Measurements from ENCODE around the gene GABARAP.

GABARAP gene

GRCh38 chr17:7281074-7281952 lies 39.1 kb upstream of the GABARAP start, which contains the start of gene SLC2A4:
TSS of gene SLC2A4 (plus strand) at chr17:7281718. CDS start at chr17:7281935, 217 bp downstream.
- peaks cover 12% of the 10 kb centered on the region for H3K27me3 ChIP-seq (replicated peaks; ENCODE audit: control insufficient read depth, insufficient read depth, low read length, poor library complexity, severe bottlenecking)
- H3K4me3 ChIP-seq (ENCODE audit: insufficient read depth, low read depth, low read length, poor library complexity, severe bottlenecking), result peak within 1 kb of the TSS; percentile 53
- H3K9me3 ChIP-seq (ENCODE audit: control insufficient read depth, low read length), result no peaks in the 10 kb centered on the region
- DNase-seq, result peak; percentile 64 to 76 (median 73)
- H3K36me3 ChIP-seq (ENCODE audit: control insufficient read depth, insufficient read depth, low read length), result no peaks in the 10 kb centered on the region
- H3K4me1 ChIP-seq (ENCODE audit: control insufficient read depth, insufficient read depth, low read length, poor library complexity, severe bottlenecking), result peaks cover 22% of the 10 kb centered on the region
- H3K27ac ChIP-seq (ENCODE audit: insufficient read depth, low read length, poor library complexity, severe bottlenecking), result peak within 1 kb of the TSS; percentile 24

GRCh38 chr17:7280519-7281073 lies 38.3 kb upstream of the GABARAP start:
- peaks cover 22% of the 10 kb centered on the region for H3K4me1 ChIP-seq (ENCODE audit: control insufficient read depth, insufficient read depth, low read length, poor library complexity, severe bottlenecking)
- peak overlapping the region; percentile 53 for H3K4me3 ChIP-seq (ENCODE audit: insufficient read depth, low read depth, low read length, poor library complexity, severe bottlenecking)
- DNase-seq, result peak; percentile 66 to 76 (median 73)
- H3K9me3 ChIP-seq (ENCODE audit: control insufficient read depth, low read length), result no peaks in the 10 kb centered on the region
- H3K27me3 ChIP-seq (replicated peaks; ENCODE audit: control insufficient read depth, insufficient read depth, low read length, poor library complexity, severe bottlenecking), result peaks cover 12% of the 10 kb centered on the region
- H3K27ac ChIP-seq (ENCODE audit: insufficient read depth, low read length, poor library complexity, severe bottlenecking), result peak overlapping the region; percentile 24
- H3K36me3 ChIP-seq (ENCODE audit: control insufficient read depth, insufficient read depth, low read length), result no peaks in the 10 kb centered on the region

- no peaks in the 10 kb centered on the region for H3K9me3 ChIP-seq (ENCODE audit: control insufficient read depth, low read length)
- peaks cover 22% of the 10 kb centered on the region for H3K4me1 ChIP-seq (ENCODE audit: control insufficient read depth, insufficient read depth, low read length, poor library complexity, severe bottlenecking)
- no peak overlapping the region for H3K27ac ChIP-seq (ENCODE audit: insufficient read depth, low read length, poor library complexity, severe bottlenecking)
- H3K36me3 ChIP-seq (ENCODE audit: control insufficient read depth, insufficient read depth, low read length), result no peaks in the 10 kb centered on the region
- no peak overlapping the region for H3K4me3 ChIP-seq (ENCODE audit: insufficient read depth, low read depth, low read length, poor library complexity, severe bottlenecking)
- DNase-seq, result no peak
- H3K27me3 ChIP-seq (replicated peaks; ENCODE audit: control insufficient read depth, insufficient read depth, low read length, poor library complexity, severe bottlenecking), result peaks cover 12% of the 10 kb centered on the region
Measured at GRCh38 chr17:7279448-7279847, 37.2 kb upstream of the GABARAP start.

GRCh38 chr17:7266784-7267183 lies 24.5 kb upstream of the GABARAP start:
- H3K27me3 ChIP-seq (replicated peaks; ENCODE audit: control insufficient read depth, insufficient read depth, low read length, poor library complexity, severe bottlenecking), result no peaks in the 10 kb centered on the region
- H3K4me1 ChIP-seq (ENCODE audit: control insufficient read depth, insufficient read depth, low read length, poor library complexity, severe bottlenecking), result peaks cover 19% of the 10 kb centered on the region
- DNase-seq, result no peak
- no peaks in the 10 kb centered on the region for H3K36me3 ChIP-seq (ENCODE audit: control insufficient read depth, insufficient read depth, low read length)
- no peak overlapping the region for H3K27ac ChIP-seq (ENCODE audit: insufficient read depth, low read length, poor library complexity, severe bottlenecking)
- no peak overlapping the region for H3K4me3 ChIP-seq (ENCODE audit: insufficient read depth, low read depth, low read length, poor library complexity, severe bottlenecking)
- H3K9me3 ChIP-seq (ENCODE audit: control insufficient read depth, low read length), result no peaks in the 10 kb centered on the region

- Histone ChIP-seq H3K27me3 (replicated peaks; ENCODE audit: control insufficient read depth, insufficient read depth, low read length, poor library complexity, severe bottlenecking) (no peaks in the 10 kb centered on the region), H3K36me3 (ENCODE audit: control insufficient read depth, insufficient read depth, low read length) (peaks cover 5% of the 10 kb centered on the region), H3K27ac (ENCODE audit: insufficient read depth, low read length, poor library complexity, severe bottlenecking) (no peak overlapping the region), H3K4me3 (ENCODE audit: insufficient read depth, low read depth, low read length, poor library complexity, severe bottlenecking) (no peak overlapping the region), H3K9me3 (ENCODE audit: control insufficient read depth, low read length) (no peaks in the 10 kb centered on the region), H3K4me1 (ENCODE audit: control insufficient read depth, insufficient read depth, low read length, poor library complexity, severe bottlenecking) (peaks cover 30% of the 10 kb centered on the region)
- DNase-seq, result no peak
Measured at GRCh38 chr17:7263801-7264078, 21.5 kb upstream of the GABARAP start.

GRCh38 chr17:7262935-7263800 lies 20.9 kb upstream of the GABARAP start:
- no peaks in the 10 kb centered on the region for H3K9me3 ChIP-seq (ENCODE audit: control insufficient read depth, low read length)
- no peak overlapping the region for H3K27ac ChIP-seq (ENCODE audit: insufficient read depth, low read length, poor library complexity, severe bottlenecking)
- H3K36me3 ChIP-seq (ENCODE audit: control insufficient read depth, insufficient read depth, low read length), result peaks cover 9% of the 10 kb centered on the region
- no peak for DNase-seq
- peak overlapping the region; percentile 62 for H3K4me3 ChIP-seq (ENCODE audit: insufficient read depth, low read depth, low read length, poor library complexity, severe bottlenecking)
- no peaks in the 10 kb centered on the region for H3K27me3 ChIP-seq (replicated peaks; ENCODE audit: control insufficient read depth, insufficient read depth, low read length, poor library complexity, severe bottlenecking)
- H3K4me1 ChIP-seq (ENCODE audit: control insufficient read depth, insufficient read depth, low read length, poor library complexity, severe bottlenecking), result peaks cover 30% of the 10 kb centered on the region

- peaks cover 9% of the 10 kb centered on the region for H3K36me3 ChIP-seq (ENCODE audit: control insufficient read depth, insufficient read depth, low read length)
- DNase-seq, result no peak
- H3K4me1 ChIP-seq (ENCODE audit: control insufficient read depth, insufficient read depth, low read length, poor library complexity, severe bottlenecking), result peaks cover 30% of the 10 kb centered on the region
- no peaks in the 10 kb centered on the region for H3K27me3 ChIP-seq (replicated peaks; ENCODE audit: control insufficient read depth, insufficient read depth, low read length, poor library complexity, severe bottlenecking)
- no peaks in the 10 kb centered on the region for H3K9me3 ChIP-seq (ENCODE audit: control insufficient read depth, low read length)
- peak within 1 kb of the TSS; percentile 57 for H3K27ac ChIP-seq (ENCODE audit: insufficient read depth, low read length, poor library complexity, severe bottlenecking)
- peak within 1 kb of the TSS; percentile 62 for H3K4me3 ChIP-seq (ENCODE audit: insufficient read depth, low read depth, low read length, poor library complexity, severe bottlenecking)
Measured at GRCh38 chr17:7262192-7262934, 20.1 kb upstream of the GABARAP start, which contains the start of gene CLDN7. TSS of gene CLDN7 (minus strand) at chr17:7262478. CDS start at chr17:7262043, 435 bp downstream.

GRCh38 chr17:7261379-7262191 lies 19.3 kb upstream of the GABARAP start:
- DNase-seq, result no peak
- H3K27ac ChIP-seq (ENCODE audit: insufficient read depth, low read length, poor library complexity, severe bottlenecking), result peak overlapping the region; percentile 57
- H3K4me3 ChIP-seq (ENCODE audit: insufficient read depth, low read depth, low read length, poor library complexity, severe bottlenecking), result peak overlapping the region; percentile 62
- H3K9me3 ChIP-seq (ENCODE audit: control insufficient read depth, low read length), result no peaks in the 10 kb centered on the region
- H3K36me3 ChIP-seq (ENCODE audit: control insufficient read depth, insufficient read depth, low read length), result peaks cover 12% of the 10 kb centered on the region
- H3K27me3 ChIP-seq (replicated peaks; ENCODE audit: control insufficient read depth, insufficient read depth, low read length, poor library complexity, severe bottlenecking), result no peaks in the 10 kb centered on the region
- peaks cover 30% of the 10 kb centered on the region for H3K4me1 ChIP-seq (ENCODE audit: control insufficient read depth, insufficient read depth, low read length, poor library complexity, severe bottlenecking)

Data from effector memory CD4-positive, alpha-beta T cell (primary cell).